Naive thymus-derived CD4-positive, alpha-beta T cell (primary cell): ENCODE data around the gene FAM187B. TPM values are rescaled to one million over a fixed set of nuclear protein-coding genes. Genes with fewer than 3 reads are reported as not detected.

Experiments
- ATAC-seq: fragments of 150-1000 bp; cut with Tn5 transposase; 2 replicates; pipeline ENCODE4 v1.10.0; 2021; ENCODE audit warnings: mild to moderate bottlenecking, moderate library complexity
- CTCF ChIA-PET: fragments of 350-600 bp; sonication (Branson Sonifier 250); formaldehyde crosslinking; loops from one replicate; lab custom pipeline; 2021; ENCODE audit warnings: antibody characterized with exemption; lab: Charles Lee
- POLR2A ChIA-PET: fragments of 350-600 bp; sonication (Branson Sonifier 250); formaldehyde crosslinking; loops from one replicate; lab custom pipeline; 2021; ENCODE audit warnings: antibody characterized with exemption, inconsistent platforms; lab: Charles Lee
- DNase-seq, 9 donors: peaks; one replicate each; pipeline versions ENCODE4 v3.0.0 to v3.0.0-alpha.2; 2020 to 2022; ENCODE audit warnings: mixed read lengths in 1 of 9
- H3K27ac ChIP-seq: one replicate; pipeline ENCODE4 v1.7.0; 2013; ENCODE audit warnings: mild to moderate bottlenecking, low read depth, low read length, moderate library complexity
- H3K27me3 ChIP-seq, 2 donors: one replicate each; pipeline ENCODE4 v1.7.0; 2013; ENCODE audit warnings: low read length in 2 of 2, mild to moderate bottlenecking in 2 of 2, moderate library complexity in 2 of 2; ENCODE audit not compliant: control insufficient read depth in 2 of 2, insufficient read depth in 2 of 2
- H3K36me3 ChIP-seq, 3 experiments: 1 replicate in 2 of 3; 2 replicates in 1 of 3; pipeline ENCODE4 v1.7.0; 2013; ENCODE audit warnings: low read length in 3 of 3, mild to moderate bottlenecking in 3 of 3, moderate library complexity in 1 of 3; ENCODE audit not compliant: insufficient read depth in 3 of 3, control insufficient read depth in 2 of 3
- H3K4me1 ChIP-seq, 2 donors: one replicate each; pipeline ENCODE4 v1.7.0; 2013; ENCODE audit warnings: low read length in 2 of 2, mild to moderate bottlenecking in 2 of 2, moderate library complexity in 1 of 2; ENCODE audit not compliant: control insufficient read depth in 2 of 2, insufficient read depth in 2 of 2
- H3K4me3 ChIP-seq: 2 replicates; pipeline ENCODE4 v1.7.0; 2013; ENCODE audit warnings: mild to moderate bottlenecking, low read length
- H3K9me3 ChIP-seq, 3 experiments: 1 replicate in 2 of 3; 2 replicates in 1 of 3; pipeline ENCODE4 v1.7.0; 2013; ENCODE audit warnings: low read length in 3 of 3; ENCODE audit not compliant: control insufficient read depth in 2 of 3
- H3K27ac Mint-ChIP-seq, 9 donors: one replicate each; pipeline ENCODE4 v1.8.0; 2020 to 2022; ENCODE audit warnings: mixed read lengths in 9 of 9, mild to moderate bottlenecking in 8 of 9, moderate library complexity in 5 of 9, inconsistent platforms in 2 of 9
- H3K27me3 Mint-ChIP-seq, 5 donors: one replicate each; pipeline ENCODE4 v1.8.0; 2021 to 2022; ENCODE audit warnings: mixed read lengths in 5 of 5, mild to moderate bottlenecking in 1 of 5
- H3K36me3 Mint-ChIP-seq, 5 donors: one replicate each; pipeline ENCODE4 v1.8.0; 2020 to 2022; ENCODE audit warnings: mixed read lengths in 5 of 5, mild to moderate bottlenecking in 3 of 5, inconsistent platforms in 1 of 5
- H3K4me1 Mint-ChIP-seq, 7 donors: one replicate each; pipeline ENCODE4 v1.8.0; 2020 to 2022; ENCODE audit warnings: mixed read lengths in 7 of 7, mild to moderate bottlenecking in 3 of 7, inconsistent platforms in 1 of 7
- H3K4me3 Mint-ChIP-seq, 10 donors: one replicate each; pipeline ENCODE4 v1.8.0; 2020 to 2022; ENCODE audit warnings: mild to moderate bottlenecking in 10 of 10, mixed read lengths in 10 of 10, moderate library complexity in 6 of 10, inconsistent platforms in 2 of 10
- H3K9me3 Mint-ChIP-seq, 11 donors: one replicate each; pipeline ENCODE4 v1.8.0; 2020 to 2022; ENCODE audit warnings: mixed read lengths in 11 of 11, mild to moderate bottlenecking in 4 of 11, inconsistent platforms in 1 of 11, moderate library complexity in 1 of 11
- intact Hi-C, 2 donors: fragments of 100-400 bp; cut with micrococcal nuclease; formaldehyde crosslinking; loops; one replicate each; pipeline ENCODE4 v1.15.1; 2023
- polyA plus RNA-seq, 2 donors: library from polyadenylated mRNA; unstranded; fragments of 300-500 nt; fragmentation: Illumina TruSeq; gene quantifications; one replicate each; pipeline ENCODE4 v1.2.3, GENCODE V29; 2021
- total RNA-seq, 6 experiments: library from RNA in 5 of 6; stranded (reverse) in 5 of 6; gene quantifications; 1 replicate in 5 of 6; 2 replicates in 1 of 6; pipeline ENCODE4 v1.2.3 and lab custom pipeline; 2021 to 2026

FAM187B gene
- total and polyA plus RNA-seq, 7 experiments from 2014 or later, result not detected

- no peaks in the 10 kb centered on the region for H3K9me3 ChIP-seq
- Mint-ChIP-seq H3K4me1 (peaks cover 7 to 33% (median 24%) of the 10 kb centered on the region in 7 donors), H3K27ac (peak overlapping the region; percentile 42 to 92 (median 77)), H3K36me3 (peaks cover 0 to 10% (median 0%) of the 10 kb centered on the region in 5 donors), H3K4me3 (peak overlapping the region in 2 of 10 donors; percentile 13 to 68), H3K9me3 (peaks cover 0 to 4% (median 0%) of the 10 kb centered on the region in 11 donors), H3K27me3 (no peaks in the 10 kb centered on the region)
- H3K27ac ChIP-seq, result peak overlapping the region; percentile 0
- H3K4me3 ChIP-seq, result no peak overlapping the region
- intact Hi-C loops, result loop anchor here (5.0 to 10.0 kb wide), 4 partner anchors 72 to 478 kb away; partner anchors contain the start of genes COX6B1 (in 1 of the 2), ETV2 (in 1 of the 2) and IGFLR1 (in 1 of the 2)
- ATAC-seq (no peak), DNase-seq (peak in 1 of 9 donors; percentile 21)
- ChIA-PET CTCF (interaction anchor here (0.8 to 2.1 kb wide), 5 partner anchors 9 to 231 kb away, joined by 3 to 6 read pairs (median 3); no protein-coding TSS in a partner anchor), POLR2A (interaction anchor here (0.6 to 7.3 kb wide), 15 partner anchors 8 to 329 kb away, joined by 3 to 40 read pairs (median 4); partner anchors contain the start of gene FXYD7)
- H3K27me3 ChIP-seq, result no peaks in the 10 kb centered on the region
- H3K4me1 ChIP-seq, result peaks cover 0 to 11% of the 10 kb centered on the region in 2 donors
- no peaks in the 10 kb centered on the region for H3K36me3 ChIP-seq
Observed at GRCh38 chr19:35264268-35265125, 36.0 kb upstream of the FAM187B start.

GRCh38 chr19:35262101-35262761, 33.7 kb upstream of the FAM187B start:
- Histone ChIP-seq H3K4me3 (no peak overlapping the region), H3K27me3 (no peaks in the 10 kb centered on the region), H3K36me3 (no peaks in the 10 kb centered on the region), H3K27ac (no peak overlapping the region), H3K4me1 (peaks cover 9 to 11% of the 10 kb centered on the region in 2 donors), H3K9me3 (no peaks in the 10 kb centered on the region)
- peak in 1 of 9 donors; percentile 10 for DNase-seq
- intact Hi-C loops, result loop anchor here (10.0 kb wide), 2 partner anchors 203 to 383 kb away; partner anchors contain the start of genes COX6B1 (in 1 of the 2) and ETV2 (in 1 of the 2)
- no peak for ATAC-seq
- Mint-ChIP-seq H3K27me3 (no peaks in the 10 kb centered on the region), H3K36me3 (peaks cover 0 to 9% (median 0%) of the 10 kb centered on the region in 5 donors), H3K27ac (peak overlapping the region in 6 of 9 donors; percentile 23 to 68 (median 59)), H3K4me1 (peaks cover 14 to 36% (median 28%) of the 10 kb centered on the region in 7 donors), H3K9me3 (peaks cover 0 to 4% (median 0%) of the 10 kb centered on the region in 11 donors), H3K4me3 (no peak overlapping the region)
- ChIA-PET CTCF (no interaction called here), POLR2A (interaction anchor here (1.0 to 2.0 kb wide), 8 partner anchors 10 to 85 kb away, joined by 3 to 6 read pairs (median 4); no protein-coding TSS in a partner anchor)

GRCh38 chr19:35261356-35262100, 33.0 kb upstream of the FAM187B start:
- Mint-ChIP-seq H3K9me3 (peaks cover 0 to 5% (median 0%) of the 10 kb centered on the region in 11 donors), H3K4me1 (peaks cover 20 to 40% (median 34%) of the 10 kb centered on the region in 7 donors), H3K27me3 (no peaks in the 10 kb centered on the region), H3K36me3 (peaks cover 0 to 9% (median 0%) of the 10 kb centered on the region in 5 donors), H3K27ac (peak overlapping the region in 6 of 9 donors; percentile 12 to 69 (median 54)), H3K4me3 (no peak overlapping the region)
- ChIA-PET POLR2A (interaction anchor here (0.7 to 2.0 kb wide), 9 partner anchors 9 to 85 kb away, joined by 3 to 6 read pairs (median 4); no protein-coding TSS in a partner anchor), CTCF (no interaction called here)
- Histone ChIP-seq H3K4me1 (peaks cover 8 to 12% of the 10 kb centered on the region in 2 donors), H3K36me3 (no peaks in the 10 kb centered on the region), H3K9me3 (no peaks in the 10 kb centered on the region), H3K4me3 (no peak overlapping the region), H3K27me3 (no peaks in the 10 kb centered on the region), H3K27ac (peak overlapping the region; percentile 12)
- DNase-seq (peak in 1 of 9 donors; percentile 19), ATAC-seq (no peak)
- intact Hi-C loops, result loop anchor here (10.0 kb wide), 2 partner anchors 203 to 383 kb away; partner anchors contain the start of genes COX6B1 (in 1 of the 2) and ETV2 (in 1 of the 2)

GRCh38 chr19:35260694-35261304, 32.3 kb upstream of the FAM187B start:
- DNase-seq, result peak in 1 of 9 donors; percentile 16
- ATAC-seq, result no peak
- Mint-ChIP-seq H3K4me3 (no peak overlapping the region), H3K27ac (peak overlapping the region in 6 of 9 donors; percentile 12 to 69 (median 54)), H3K36me3 (peaks cover 0 to 6% (median 0%) of the 10 kb centered on the region in 5 donors), H3K4me1 (peaks cover 16 to 36% (median 31%) of the 10 kb centered on the region in 7 donors), H3K27me3 (no peaks in the 10 kb centered on the region), H3K9me3 (peaks cover 0 to 6% (median 0%) of the 10 kb centered on the region in 11 donors)
- H3K4me1 ChIP-seq, result peaks cover under 1 to 12% of the 10 kb centered on the region in 2 donors
- intact Hi-C loops, result loop anchor here (10.0 kb wide), 2 partner anchors 204 to 384 kb away; partner anchors contain the start of genes COX6B1 (in 1 of the 2) and ETV2 (in 1 of the 2)
- H3K36me3 ChIP-seq, result no peaks in the 10 kb centered on the region
- H3K27ac ChIP-seq, result no peak overlapping the region
- no peaks in the 10 kb centered on the region for H3K27me3 ChIP-seq
- POLR2A ChIA-PET, result interaction anchor here (0.7 to 2.0 kb wide), 7 partner anchors 10 to 84 kb away, joined by 3 to 6 read pairs (median 3); no protein-coding TSS in a partner anchor
- no peaks in the 10 kb centered on the region for H3K9me3 ChIP-seq
- CTCF ChIA-PET, result interaction anchor here (0.5 kb wide), 1 partner anchor 120 kb away, joined by 3 read pairs; no protein-coding TSS in a partner anchor
- H3K4me3 ChIP-seq, result no peak overlapping the region

GRCh38 chr19:35257113-35257461, 28.5 kb upstream of the FAM187B start:
- peaks cover 0 to 12% of the 10 kb centered on the region in 2 donors for H3K4me1 ChIP-seq
- Mint-ChIP-seq H3K9me3 (peaks cover 0 to 6% (median 0%) of the 10 kb centered on the region in 11 donors), H3K4me1 (peaks cover 10 to 30% (median 27%) of the 10 kb centered on the region in 7 donors), H3K27me3 (no peaks in the 10 kb centered on the region), H3K27ac (peak overlapping the region in 8 of 9 donors; percentile 56 to 85 (median 70)), H3K4me3 (peak overlapping the region in 4 of 10 donors; percentile 3 to 42 (median 30)), H3K36me3 (peaks cover 0 to 7% (median 0%) of the 10 kb centered on the region in 5 donors)
- no peak overlapping the region for H3K4me3 ChIP-seq
- no peak overlapping the region for H3K27ac ChIP-seq
- H3K27me3 ChIP-seq, result no peaks in the 10 kb centered on the region
- intact Hi-C loops, result no loop called here
- POLR2A ChIA-PET, result interaction anchor here (0.7 to 5.9 kb wide), 8 partner anchors 9 to 115 kb away, joined by 3 to 40 read pairs (median 4); partner anchors contain the start of gene USF2
- CTCF ChIA-PET, result interaction anchor here (0.9 kb wide), 1 partner anchor 9 kb away, joined by 3 read pairs; no protein-coding TSS in a partner anchor
- DNase-seq (no peak), ATAC-seq (no peak)
- H3K36me3 ChIP-seq, result peaks cover 0 to 4% (median 0%) of the 10 kb centered on the region in 3 experiments
- H3K9me3 ChIP-seq, result no peaks in the 10 kb centered on the region
